ENCODE data around the gene SORBS1.

- TF ChIP-seq, protein P1, sequence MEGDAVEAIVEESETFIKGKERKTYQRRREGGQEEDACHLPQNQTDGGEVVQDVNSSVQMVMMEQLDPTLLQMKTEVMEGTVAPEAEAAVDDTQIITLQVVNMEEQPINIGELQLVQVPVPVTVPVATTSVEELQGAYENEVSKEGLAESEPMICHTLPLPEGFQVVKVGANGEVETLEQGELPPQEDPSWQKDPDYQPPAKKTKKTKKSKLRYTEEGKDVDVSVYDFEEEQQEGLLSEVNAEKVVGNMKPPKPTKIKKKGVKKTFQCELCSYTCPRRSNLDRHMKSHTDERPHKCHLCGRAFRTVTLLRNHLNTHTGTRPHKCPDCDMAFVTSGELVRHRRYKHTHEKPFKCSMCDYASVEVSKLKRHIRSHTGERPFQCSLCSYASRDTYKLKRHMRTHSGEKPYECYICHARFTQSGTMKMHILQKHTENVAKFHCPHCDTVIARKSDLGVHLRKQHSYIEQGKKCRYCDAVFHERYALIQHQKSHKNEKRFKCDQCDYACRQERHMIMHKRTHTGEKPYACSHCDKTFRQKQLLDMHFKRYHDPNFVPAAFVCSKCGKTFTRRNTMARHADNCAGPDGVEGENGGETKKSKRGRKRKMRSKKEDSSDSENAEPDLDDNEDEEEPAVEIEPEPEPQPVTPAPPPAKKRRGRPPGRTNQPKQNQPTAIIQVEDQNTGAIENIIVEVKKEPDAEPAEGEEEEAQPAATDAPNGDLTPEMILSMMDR (conservative IDR thresholded peaks at IDR 0.05) = no peak
- no peak for TF ChIP-seq ZFX (IDR thresholded peaks at IDR 0.05)
These were observed 36.6 kb upstream of the SORBS1 start for GRCh38 chr10:95597788-95598187.

All from C4-2B (cell line).